GM12891 (cell line): ENCODE measurements around the gene PHLDB3.
"Not testable (repeated sequence)": the region's sequence is repeated elsewhere in the genome, so short reads cannot be mapped to it uniquely, and the experiment has no call there.

ENCODE experiments used
- DNase-seq: peaks from one replicate; pipeline ENCODE4 v3.0.0; 2011; ENCODE audit warnings: low spot score; ENCODE audit not compliant: insufficient read length
- FAIRE-seq: peaks from 2 replicates; lab custom pipeline; 2011; peaks lifted over from hg19 to GRCh38; lab: Jason Lieb, UNC
- PAX5 ChIP-seq: IDR thresholded peaks from 2 replicates; pipeline ENCODE4 v1.6.1; 2011; ENCODE audit warnings: low read length, moderate library complexity, mild to moderate bottlenecking; ENCODE audit not compliant: insufficient read depth, severe bottlenecking
- POLR2A ChIP-seq: IDR thresholded peaks from 2 replicates; pipeline ENCODE4 v1.6.1; 2011; ENCODE audit warnings: low read depth, low read length, control low read depth
- POLR2AphosphoS5 ChIP-seq: IDR thresholded peaks from 2 replicates; pipeline ENCODE4 v1.6.1; 2011; ENCODE audit warnings: low read depth, low read length, control low read depth
- POU2F2 ChIP-seq: IDR thresholded peaks from 2 replicates; pipeline ENCODE4 v1.6.1; 2011; ENCODE audit warnings: low read depth, mild to moderate bottlenecking, control low read depth, low read length, moderate library complexity
- SPI1 ChIP-seq: IDR thresholded peaks from 2 replicates; pipeline ENCODE4 v1.6.1; 2011; ENCODE audit warnings: low read depth, low read length, control low read depth
- TAF1 ChIP-seq: IDR thresholded peaks from 2 replicates; pipeline ENCODE4 v1.6.1; 2011; ENCODE audit warnings: low read depth, low read length, control low read depth

The PHLDB3 gene

GRCh38 chr19:43437712-43438111 is 66.8 kb downstream of the PHLDB3 start:
- DNase-seq (no peak), FAIRE-seq (no peak)
- TF ChIP-seq POLR2AphosphoS5 (no peak), PAX5 (no peak), POLR2A (no peak), TAF1 (no peak), POU2F2 (no peak), SPI1 (no peak)

- FAIRE-seq = not testable (repeated sequence)
These were observed 67.3 kb downstream of the PHLDB3 start for GRCh38 chr19:43437284-43437683.

GRCh38 chr19:43435775-43436174 is 68.8 kb downstream of the PHLDB3 start:
- no peak for FAIRE-seq

More at GRCh38 chr19:43437284-43437683, 67.3 kb downstream of the PHLDB3 start:
- not testable (repeated sequence) for DNase-seq

GRCh38 chr19:43433689-43434088 is 70.9 kb downstream of the PHLDB3 start:
- DNase-seq (no peak), FAIRE-seq (no peak)
- no peak for TF ChIP-seq PAX5

More at GRCh38 chr19:43435775-43436174, 68.8 kb downstream of the PHLDB3 start:
- DNase-seq = no peak
- no peak for TF ChIP-seq SPI1
- no peak for TF ChIP-seq TAF1
- TF ChIP-seq POU2F2 = no peak

GRCh38 chr19:43433358-43433673 is 71.2 kb downstream of the PHLDB3 start:
- no peak for FAIRE-seq
- TF ChIP-seq POU2F2 = no peak
- TF ChIP-seq PAX5 = no peak
- TF ChIP-seq POLR2AphosphoS5 = no peak
- no peak for TF ChIP-seq TAF1
- TF ChIP-seq POLR2A = no peak
- no peak for TF ChIP-seq SPI1
- no peak for DNase-seq

- no peak for TF ChIP-seq POLR2A
- TF ChIP-seq POU2F2 = no peak
- no peak for TF ChIP-seq POLR2AphosphoS5
These were observed 73.6 kb downstream of the PHLDB3 start for GRCh38 chr19:43430976-43431375.

GRCh38 chr19:43430142-43430710 is 74.3 kb downstream of the PHLDB3 start:
- TF ChIP-seq SPI1 (no peak), PAX5 (no peak)
- DNase-seq (no peak), FAIRE-seq (no peak)

More at GRCh38 chr19:43430976-43431375, 73.6 kb downstream of the PHLDB3 start:
- DNase-seq = no peak
- FAIRE-seq = no peak

GRCh38 chr19:43429395-43429794 is 75.2 kb downstream of the PHLDB3 start:
- TF ChIP-seq POLR2A (no peak), PAX5 (no peak), TAF1 (no peak), POLR2AphosphoS5 (no peak), SPI1 (no peak), POU2F2 (no peak)
- FAIRE-seq = no peak
- DNase-seq = no peak

- TF ChIP-seq POLR2AphosphoS5 = no peak
- no peak for TF ChIP-seq PAX5
- no peak for TF ChIP-seq POLR2A
- DNase-seq = no peak
- FAIRE-seq = no peak
These were observed 78.8 kb downstream of the PHLDB3 start for GRCh38 chr19:43425567-43426392.
